Measurements from ENCODE around the gene COL1A1. TPM values are rescaled to one million over a fixed set of nuclear protein-coding genes. Genes with fewer than 3 reads are reported as not detected.
A peak's percentile ranks its signal among the peaks of the same experiment; 100 is the strongest.

COL1A1 gene
- total RNA-seq, 1 experiment from 2014 or later, result 4.2 TPM

DNA sequence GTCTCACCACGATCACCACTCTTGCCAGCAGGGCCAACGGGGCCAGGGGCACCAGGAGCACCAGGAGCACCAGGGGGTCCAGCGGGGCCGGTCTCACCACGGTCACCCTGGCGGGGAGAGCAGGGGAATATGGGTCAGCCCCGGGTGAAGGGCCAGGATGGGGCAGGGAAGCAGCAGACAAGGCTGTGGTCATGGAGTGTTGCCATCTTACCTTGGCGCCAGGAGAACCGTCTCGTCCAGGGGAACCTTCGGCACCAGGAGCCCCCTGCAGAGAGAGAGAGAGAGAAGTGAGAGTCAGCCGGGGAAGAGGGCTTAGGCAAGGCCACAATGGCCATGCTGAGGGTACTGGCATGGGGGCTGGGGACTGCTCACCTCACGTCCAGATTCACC is 12.9 kb downstream of the COL1A1 start:
- Histone ChIP-seq H3K27ac (no peak overlapping the region), H3K36me3 (no peaks in the 10 kb centered on the region), H3K4me3 (no peak overlapping the region), H3K27me3 (no peaks in the 10 kb centered on the region), H3K9me3 (replicated peaks) (no peaks in the 10 kb centered on the region), H3K4me1 (peaks cover 3% of the 10 kb centered on the region; the same call in 1 of the 2 replicates)
- no peak for DNase-seq

DNA sequence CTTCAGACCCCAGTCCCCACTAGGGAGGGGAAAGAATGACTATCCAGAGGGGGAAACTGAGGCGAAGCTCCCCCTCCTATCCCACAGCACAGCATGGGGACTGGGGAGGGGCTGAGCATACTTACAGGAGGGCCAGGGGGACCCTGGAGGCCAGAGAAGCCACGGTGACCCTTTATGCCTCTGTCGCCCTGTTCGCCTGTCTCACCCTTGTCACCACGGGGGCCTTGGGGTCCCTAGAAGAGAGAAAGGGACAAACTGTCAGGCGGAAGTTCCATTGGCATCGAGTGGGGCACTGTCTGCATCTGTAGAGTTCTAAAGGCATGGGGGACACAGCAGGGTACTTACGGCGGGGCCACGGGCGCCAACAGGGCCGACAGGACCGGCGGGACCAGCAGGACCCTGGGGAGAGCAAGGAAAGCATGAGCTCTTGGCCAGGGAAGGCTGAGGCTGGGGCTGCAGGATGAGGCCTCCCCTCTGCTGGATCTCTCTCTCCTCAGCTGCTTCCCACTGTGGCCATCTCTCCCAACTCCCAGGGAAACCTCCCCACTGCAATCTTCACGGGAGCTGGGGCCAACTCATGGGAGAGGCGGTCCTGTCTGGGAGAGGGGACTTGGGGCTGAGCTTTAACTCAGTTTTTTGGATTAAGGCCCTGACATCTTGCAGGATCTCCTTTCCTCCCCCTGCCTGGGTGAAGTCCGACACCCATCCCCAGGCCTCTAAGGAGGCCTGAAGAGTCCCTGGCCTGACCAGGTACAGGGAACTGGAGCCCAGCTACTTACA is 13.5 kb downstream of the COL1A1 start:
- no peaks in the 10 kb centered on the region for H3K9me3 ChIP-seq (replicated peaks)
- no peak overlapping the region for H3K27ac ChIP-seq
- no peak overlapping the region for H3K4me3 ChIP-seq
- H3K4me1 ChIP-seq, result peaks cover 3% of the 10 kb centered on the region; the same call in 1 of the 2 replicates
- no peaks in the 10 kb centered on the region for H3K36me3 ChIP-seq
- DNase-seq, result no peak
- H3K27me3 ChIP-seq, result no peaks in the 10 kb centered on the region

- peaks cover 6% of the 10 kb centered on the region for H3K4me1 ChIP-seq
- DNase-seq, result no peak
- no peak overlapping the region for H3K4me3 ChIP-seq
- H3K27me3 ChIP-seq, result no peaks in the 10 kb centered on the region
- no peaks in the 10 kb centered on the region for H3K36me3 ChIP-seq
- no peak overlapping the region for H3K27ac ChIP-seq
- no peaks in the 10 kb centered on the region for H3K9me3 ChIP-seq (replicated peaks)
Observed at GRCh38 chr17:50187394-50187725, 14.1 kb downstream of the COL1A1 start.

DNA sequence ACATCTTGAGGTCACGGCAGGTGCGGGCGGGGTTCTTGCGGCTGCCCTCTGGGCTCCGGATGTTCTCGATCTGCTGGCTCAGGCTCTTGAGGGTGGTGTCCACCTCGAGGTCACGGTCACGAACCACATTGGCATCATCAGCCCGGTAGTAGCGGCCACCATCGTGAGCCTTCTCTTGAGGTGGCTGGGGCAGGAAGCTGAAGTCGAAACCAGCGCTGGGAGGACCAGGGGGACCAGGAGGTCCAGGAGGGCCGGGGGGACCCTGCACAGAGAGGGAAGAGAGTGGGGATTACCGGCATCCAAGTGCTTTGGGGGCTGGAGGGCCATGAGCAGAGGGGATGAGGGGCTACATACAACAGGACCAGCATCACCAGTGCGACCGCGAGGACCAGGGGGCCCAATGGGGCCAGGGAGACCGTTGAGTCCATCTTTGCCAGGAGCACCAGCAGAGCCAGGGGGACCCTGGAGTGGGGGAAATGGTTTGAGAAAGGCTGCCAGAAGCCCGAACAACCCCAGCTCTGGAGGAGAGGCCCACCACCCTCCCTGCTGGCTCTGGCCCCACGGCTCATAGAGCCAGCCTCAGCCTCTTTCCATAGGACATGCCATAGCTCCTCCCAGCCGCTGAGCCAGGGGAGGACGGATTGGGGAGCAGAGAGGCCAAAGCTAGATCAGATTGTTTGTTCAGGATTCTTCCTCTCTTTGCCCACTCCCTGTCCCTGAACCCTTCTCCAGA is 14.6 kb downstream of the COL1A1 start:
- Histone ChIP-seq H3K9me3 (replicated peaks) (no peaks in the 10 kb centered on the region), H3K27me3 (no peaks in the 10 kb centered on the region), H3K36me3 (no peaks in the 10 kb centered on the region), H3K27ac (no peak overlapping the region), H3K4me1 (peaks cover 11% of the 10 kb centered on the region), H3K4me3 (no peak overlapping the region)
- DNase-seq, result no peak

DNA sequence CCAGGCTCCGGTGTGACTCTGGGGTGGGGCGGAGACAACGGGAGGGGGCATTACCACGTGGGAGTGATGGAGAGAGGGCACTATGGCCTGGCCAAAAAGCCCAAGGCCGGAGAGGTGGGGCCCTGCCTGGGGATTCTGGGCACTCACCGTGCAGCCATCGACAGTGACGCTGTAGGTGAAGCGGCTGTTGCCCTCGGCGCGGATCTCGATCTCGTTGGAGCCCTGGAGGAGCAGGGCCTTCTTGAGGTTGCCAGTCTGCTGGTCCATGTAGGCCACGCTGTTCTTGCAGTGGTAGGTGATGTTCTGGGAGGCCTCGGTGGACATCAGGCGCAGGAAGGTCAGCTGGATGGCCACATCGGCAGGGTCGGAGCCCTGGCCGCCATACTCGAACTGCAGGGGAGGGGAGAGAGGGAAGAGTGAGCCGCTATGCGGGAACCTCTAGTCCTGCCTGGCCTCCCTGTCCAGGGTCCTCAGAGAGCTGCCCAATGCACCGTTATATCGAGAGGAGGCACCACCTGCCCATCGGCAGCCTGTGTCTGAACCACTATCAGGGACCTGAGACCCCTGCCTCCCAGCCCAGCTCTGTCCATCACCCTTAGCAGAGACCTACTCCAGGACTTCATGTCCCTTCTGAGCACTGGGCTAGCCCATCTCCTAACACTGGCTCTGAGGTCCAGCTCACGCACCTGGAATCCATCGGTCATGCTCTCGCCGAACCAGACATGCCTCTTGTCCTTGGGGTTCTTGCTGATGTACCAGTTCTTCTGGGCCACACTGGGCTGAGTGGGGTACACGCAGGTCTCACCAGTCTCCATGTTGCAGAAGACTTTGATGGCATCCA is 15.6 kb downstream of the COL1A1 start:
- Histone ChIP-seq H3K27ac (no peak overlapping the region), H3K9me3 (replicated peaks) (no peaks in the 10 kb centered on the region), H3K4me1 (peaks cover 14% of the 10 kb centered on the region), H3K4me3 (no peak overlapping the region), H3K36me3 (no peaks in the 10 kb centered on the region), H3K27me3 (no peaks in the 10 kb centered on the region)
- no peak for DNase-seq

DNA sequence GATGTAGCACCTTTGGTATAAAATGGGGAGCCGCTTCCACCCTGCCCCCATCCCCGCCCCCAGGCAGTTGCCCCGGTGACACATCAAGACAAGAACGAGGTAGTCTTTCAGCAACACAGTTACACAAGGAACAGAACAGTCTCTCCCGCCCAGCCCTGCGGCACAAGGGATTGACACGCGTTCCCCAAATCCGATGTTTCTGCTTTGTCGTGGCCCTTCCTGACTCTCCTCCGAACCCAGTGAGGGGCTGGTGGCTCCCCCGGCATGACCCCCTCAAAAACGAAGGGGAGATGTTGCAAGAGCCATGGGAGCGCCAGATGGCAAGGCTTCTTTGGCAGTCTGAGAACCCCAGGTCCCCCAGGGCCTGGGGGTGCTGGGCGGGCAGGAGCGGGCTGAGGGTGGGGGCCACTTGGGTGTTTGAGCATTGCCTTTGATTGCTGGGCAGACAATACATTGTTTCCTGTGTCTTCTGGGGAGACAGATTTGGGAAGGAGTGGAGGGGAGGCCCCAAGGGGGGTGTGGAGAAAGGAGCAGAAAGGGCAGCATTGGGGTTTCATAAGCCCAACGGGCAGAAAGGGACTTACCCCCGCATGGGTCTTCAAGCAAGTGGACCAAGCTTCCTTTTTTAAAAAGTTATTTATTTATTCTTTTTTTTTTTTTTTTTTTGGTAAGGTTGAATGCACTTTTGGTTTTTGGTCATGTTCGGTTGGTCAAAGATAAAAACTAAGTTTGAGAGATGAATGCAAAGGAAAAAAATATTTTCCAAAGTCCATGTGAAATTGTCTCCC is 16.6 kb downstream of the COL1A1 start:
- Histone ChIP-seq H3K27ac (no peak overlapping the region), H3K27me3 (no peaks in the 10 kb centered on the region), H3K9me3 (replicated peaks) (no peaks in the 10 kb centered on the region), H3K4me1 (peaks cover 14% of the 10 kb centered on the region), H3K36me3 (no peaks in the 10 kb centered on the region), H3K4me3 (no peak overlapping the region)
- DNase-seq, result no peak

DNA sequence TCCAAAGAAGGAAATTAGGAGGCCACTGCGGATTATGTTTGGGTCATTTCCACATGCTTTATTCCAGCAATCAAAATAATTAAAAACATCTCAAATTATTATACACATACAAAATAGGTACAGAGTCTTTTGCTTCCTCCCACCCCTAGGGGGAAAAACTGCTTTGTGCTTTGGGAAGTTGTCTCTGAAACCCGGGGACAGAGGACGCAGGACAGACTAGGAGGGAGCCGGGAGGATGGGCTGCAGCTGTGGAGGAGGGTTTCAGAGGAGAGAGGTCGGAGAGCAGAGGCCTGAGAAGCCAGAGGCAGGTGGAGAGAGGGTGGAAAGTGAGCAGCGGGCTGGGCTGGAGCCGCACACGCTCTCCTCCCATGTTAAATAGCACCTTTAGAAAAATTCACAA is 17.4 kb downstream of the COL1A1 start:
- Histone ChIP-seq H3K27ac (no peak overlapping the region), H3K27me3 (no peaks in the 10 kb centered on the region), H3K36me3 (no peaks in the 10 kb centered on the region), H3K4me3 (no peak overlapping the region), H3K9me3 (replicated peaks) (no peaks in the 10 kb centered on the region), H3K4me1 (peaks cover 14% of the 10 kb centered on the region)
- DNase-seq, result peak in 1 of 2 experiments; percentile 41

- no peak overlapping the region for H3K27ac ChIP-seq
- H3K4me3 ChIP-seq, result no peak overlapping the region
- H3K9me3 ChIP-seq (replicated peaks), result no peaks in the 10 kb centered on the region
- no peak for DNase-seq
- H3K36me3 ChIP-seq, result no peaks in the 10 kb centered on the region
- peaks cover 19% of the 10 kb centered on the region for H3K4me1 ChIP-seq
- H3K27me3 ChIP-seq, result no peaks in the 10 kb centered on the region
Observed at GRCh38 chr17:50183421-50183994, 17.9 kb downstream of the COL1A1 start.

GRCh38 chr17:50182783-50183420 is 18.5 kb downstream of the COL1A1 start:
- Histone ChIP-seq H3K9me3 (replicated peaks) (no peaks in the 10 kb centered on the region), H3K4me3 (no peak overlapping the region), H3K27me3 (no peaks in the 10 kb centered on the region), H3K36me3 (no peaks in the 10 kb centered on the region), H3K27ac (no peak overlapping the region), H3K4me1 (peaks cover 19% of the 10 kb centered on the region)
- DNase-seq, result no peak

GRCh38 chr17:50181591-50182560 is 19.6 kb downstream of the COL1A1 start:
- peak; percentile 83 to 87 for DNase-seq
- Histone ChIP-seq H3K36me3 (no peaks in the 10 kb centered on the region), H3K27me3 (no peaks in the 10 kb centered on the region), H3K9me3 (replicated peaks) (no peaks in the 10 kb centered on the region), H3K4me1 (peaks cover 19% of the 10 kb centered on the region), H3K4me3 (peak overlapping the region; percentile 59), H3K27ac (peak overlapping the region; percentile 93)

DNA sequence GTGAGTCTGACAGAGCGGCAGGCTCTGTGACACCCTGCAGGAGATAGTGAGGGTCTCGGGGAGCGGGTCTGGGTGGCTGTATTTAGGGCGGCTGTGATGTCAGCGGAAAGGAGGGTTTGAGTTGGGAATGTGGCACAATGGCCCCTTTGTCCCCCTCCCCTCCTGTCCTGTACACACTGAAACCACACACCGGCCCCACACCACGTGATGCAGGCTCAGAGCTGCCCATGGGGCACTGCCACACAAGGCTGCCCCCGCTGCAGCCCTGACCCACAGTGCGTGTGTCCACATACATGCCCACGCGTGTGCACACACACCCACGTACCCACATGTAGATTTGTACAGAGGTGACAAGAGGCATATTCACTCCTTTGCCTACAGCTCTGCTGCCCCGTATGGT is 20.3 kb downstream of the COL1A1 start:
- Histone ChIP-seq H3K27me3 (no peaks in the 10 kb centered on the region), H3K4me3 (peak overlapping the region; percentile 59), H3K4me1 (peaks cover 19% of the 10 kb centered on the region), H3K27ac (peak overlapping the region; percentile 93), H3K36me3 (peaks cover 2% of the 10 kb centered on the region; the same call in 1 of the 2 replicates), H3K9me3 (replicated peaks) (no peaks in the 10 kb centered on the region)
- peak; percentile 89 to 92 for DNase-seq

DNA sequence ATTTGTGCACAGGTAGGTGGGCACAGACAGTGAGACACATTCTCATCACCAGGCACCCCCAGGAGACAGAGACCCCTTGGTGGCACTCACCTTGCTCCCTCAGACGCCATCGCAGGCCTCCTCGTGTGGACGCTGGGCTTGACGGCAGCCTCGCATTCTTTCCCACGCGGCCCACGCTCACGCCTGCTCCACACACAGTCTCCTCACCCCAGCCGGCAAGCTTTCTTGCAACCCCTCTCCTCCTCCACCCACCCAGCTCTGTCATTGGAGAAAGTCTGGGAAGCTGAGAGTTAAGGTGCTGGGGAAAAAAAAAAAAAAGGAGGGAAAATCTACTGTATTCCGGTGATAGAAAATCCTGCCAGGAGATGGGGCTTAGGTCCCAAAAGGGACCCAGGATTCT is 20.8 kb downstream of the COL1A1 start:
- H3K27me3 ChIP-seq, result no peaks in the 10 kb centered on the region
- no peaks in the 10 kb centered on the region for H3K9me3 ChIP-seq (replicated peaks)
- H3K4me1 ChIP-seq, result peaks cover 19% of the 10 kb centered on the region
- DNase-seq, result no peak
- H3K36me3 ChIP-seq, result peaks cover 6% of the 10 kb centered on the region; the same call in 1 of the 2 replicates
- peak overlapping the region; percentile 93 for H3K27ac ChIP-seq
- peak overlapping the region; percentile 59 for H3K4me3 ChIP-seq

GRCh38 chr17:50180111-50180510 is 21.3 kb downstream of the COL1A1 start:
- H3K4me3 ChIP-seq, result peak overlapping the region; percentile 59
- H3K9me3 ChIP-seq (replicated peaks), result no peaks in the 10 kb centered on the region
- H3K4me1 ChIP-seq, result peaks cover 19% of the 10 kb centered on the region
- H3K27me3 ChIP-seq, result no peaks in the 10 kb centered on the region
- no peak for DNase-seq
- peak overlapping the region; percentile 93 for H3K27ac ChIP-seq
- peaks cover 10% of the 10 kb centered on the region for H3K36me3 ChIP-seq

Measured in SJCRH30 (cell line).